ENCODE data around the gene PAPSS1.

The PAPSS1 gene

GRCh38 chr4:107648178-107648991 lies 71.6 kb downstream of the PAPSS1 start:
- Histone ChIP-seq H3K4me3 (ENCODE audit: low read depth, low read length) (peak overlapping the region; percentile 36; the same call in 1 of the 2 replicates), H3K36me3 (ENCODE audit: control insufficient read depth, insufficient read depth, low read length) (peaks cover 27% of the 10 kb centered on the region), H3K9ac (ENCODE audit: low read depth, low read length) (no peak overlapping the region), H3K27me3 (ENCODE audit: control insufficient read depth, insufficient read depth, low read length) (no peaks in the 10 kb centered on the region), H3K27ac (ENCODE audit: low read depth, low read length) (no peak overlapping the region), H3K4me1 (ENCODE audit: control insufficient read depth, insufficient read depth, low read length) (peaks cover 31% of the 10 kb centered on the region), H3K9me3 (ENCODE audit: control insufficient read depth, insufficient read depth, low read length) (no peaks in the 10 kb centered on the region)

DNA sequence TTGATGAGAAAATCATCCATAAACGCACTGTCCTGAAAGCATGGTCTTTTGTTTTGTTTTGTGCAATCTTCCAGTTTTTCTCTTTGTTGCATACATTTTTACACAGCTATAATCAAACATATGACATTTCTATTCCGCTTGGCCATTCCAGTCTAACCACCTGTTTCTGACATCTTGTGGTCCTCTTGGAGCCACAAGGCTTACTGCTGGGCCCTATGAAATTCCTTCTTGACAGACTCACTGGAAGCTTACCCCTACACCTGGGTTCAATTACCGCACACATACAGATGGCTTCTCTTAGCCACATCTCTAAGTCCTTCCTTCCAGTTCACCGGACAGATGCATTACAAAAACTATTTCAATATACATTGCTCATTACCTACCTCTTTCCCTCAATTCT lies 72.4 kb downstream of the PAPSS1 start:
- peaks cover 19% of the 10 kb centered on the region for H3K36me3 ChIP-seq (ENCODE audit: control insufficient read depth, insufficient read depth, low read length)
- no peaks in the 10 kb centered on the region for H3K9me3 ChIP-seq (ENCODE audit: control insufficient read depth, insufficient read depth, low read length)

GRCh38 chr4:107645604-107646003 lies 74.4 kb downstream of the PAPSS1 start:
- peaks cover 26% of the 10 kb centered on the region for H3K4me1 ChIP-seq (ENCODE audit: control insufficient read depth, insufficient read depth, low read length)
- H3K9ac ChIP-seq (ENCODE audit: low read depth, low read length) = no peak overlapping the region
- no peak overlapping the region for H3K27ac ChIP-seq (ENCODE audit: low read depth, low read length)
- no peak overlapping the region for H3K4me3 ChIP-seq (ENCODE audit: low read depth, low read length)
- H3K9me3 ChIP-seq (ENCODE audit: control insufficient read depth, insufficient read depth, low read length) = no peaks in the 10 kb centered on the region
- H3K36me3 ChIP-seq (ENCODE audit: control insufficient read depth, insufficient read depth, low read length) = peaks cover 10% of the 10 kb centered on the region
- no peaks in the 10 kb centered on the region for H3K27me3 ChIP-seq (ENCODE audit: control insufficient read depth, insufficient read depth, low read length)

More for the DNA sequence above, 72.4 kb downstream of the PAPSS1 start:
- H3K4me3 ChIP-seq (ENCODE audit: low read depth, low read length) = no peak overlapping the region
- no peak overlapping the region for H3K9ac ChIP-seq (ENCODE audit: low read depth, low read length)
- no peaks in the 10 kb centered on the region for H3K27me3 ChIP-seq (ENCODE audit: control insufficient read depth, insufficient read depth, low read length)
- no peak overlapping the region for H3K27ac ChIP-seq (ENCODE audit: low read depth, low read length)
- H3K4me1 ChIP-seq (ENCODE audit: control insufficient read depth, insufficient read depth, low read length) = peaks cover 31% of the 10 kb centered on the region

- Histone ChIP-seq H3K9ac (ENCODE audit: low read depth, low read length) (no peak overlapping the region), H3K9me3 (ENCODE audit: control insufficient read depth, insufficient read depth, low read length) (no peaks in the 10 kb centered on the region), H3K27me3 (ENCODE audit: control insufficient read depth, insufficient read depth, low read length) (no peaks in the 10 kb centered on the region), H3K36me3 (ENCODE audit: control insufficient read depth, insufficient read depth, low read length) (peaks cover 10% of the 10 kb centered on the region), H3K27ac (ENCODE audit: low read depth, low read length) (no peak overlapping the region), H3K4me1 (ENCODE audit: control insufficient read depth, insufficient read depth, low read length) (peaks cover 3% of the 10 kb centered on the region), H3K4me3 (ENCODE audit: low read depth, low read length) (no peak overlapping the region)
Observed at GRCh38 chr4:107643021-107643420, 77.0 kb downstream of the PAPSS1 start.

- H3K4me3 ChIP-seq (ENCODE audit: low read depth, low read length) = no peak overlapping the region
- no peaks in the 10 kb centered on the region for H3K27me3 ChIP-seq (ENCODE audit: control insufficient read depth, insufficient read depth, low read length)
- no peaks in the 10 kb centered on the region for H3K9me3 ChIP-seq (ENCODE audit: control insufficient read depth, insufficient read depth, low read length)
- no peak overlapping the region for H3K27ac ChIP-seq (ENCODE audit: low read depth, low read length)
- peaks cover 10% of the 10 kb centered on the region for H3K36me3 ChIP-seq (ENCODE audit: control insufficient read depth, insufficient read depth, low read length)
- no peak overlapping the region for H3K9ac ChIP-seq (ENCODE audit: low read depth, low read length)
- H3K4me1 ChIP-seq (ENCODE audit: control insufficient read depth, insufficient read depth, low read length) = no peaks in the 10 kb centered on the region
Observed at GRCh38 chr4:107640878-107641277, 79.2 kb downstream of the PAPSS1 start.

- Histone ChIP-seq H3K36me3 (ENCODE audit: control insufficient read depth, insufficient read depth, low read length) (peaks cover 10% of the 10 kb centered on the region), H3K27ac (ENCODE audit: low read depth, low read length) (no peak overlapping the region), H3K9ac (ENCODE audit: low read depth, low read length) (no peak overlapping the region)
Observed at GRCh38 chr4:107640197-107640596, 79.8 kb downstream of the PAPSS1 start.

DNA sequence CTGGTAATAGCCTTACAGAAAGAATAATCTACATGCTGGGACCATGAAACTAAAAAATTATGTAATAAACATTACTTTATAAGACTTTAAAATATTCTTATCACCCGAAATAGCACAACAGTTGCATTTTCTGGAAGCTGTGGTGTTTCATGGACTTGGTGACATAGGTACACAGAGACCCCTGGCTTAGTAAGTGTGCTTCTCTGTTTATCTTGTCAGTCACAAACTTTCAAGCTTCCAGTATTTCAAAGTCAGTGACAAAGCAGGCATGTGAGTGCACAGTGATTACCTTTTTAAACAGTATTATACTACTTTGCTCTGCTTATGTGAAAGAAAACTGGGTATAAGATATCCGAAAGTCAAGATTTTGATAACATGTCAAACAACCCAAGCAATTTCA lies 84.3 kb downstream of the PAPSS1 start:
- Histone ChIP-seq H3K27ac (ENCODE audit: low read depth, low read length) (no peak overlapping the region), H3K4me3 (ENCODE audit: low read depth, low read length) (no peak overlapping the region), H3K27me3 (ENCODE audit: control insufficient read depth, insufficient read depth, low read length) (no peaks in the 10 kb centered on the region), H3K4me1 (ENCODE audit: control insufficient read depth, insufficient read depth, low read length) (no peaks in the 10 kb centered on the region), H3K9me3 (ENCODE audit: control insufficient read depth, insufficient read depth, low read length) (no peaks in the 10 kb centered on the region), H3K36me3 (ENCODE audit: control insufficient read depth, insufficient read depth, low read length) (no peaks in the 10 kb centered on the region), H3K9ac (ENCODE audit: low read depth, low read length) (no peak overlapping the region)

More at GRCh38 chr4:107640197-107640596, 79.8 kb downstream of the PAPSS1 start:
- Histone ChIP-seq H3K27me3 (ENCODE audit: control insufficient read depth, insufficient read depth, low read length) (no peaks in the 10 kb centered on the region), H3K4me1 (ENCODE audit: control insufficient read depth, insufficient read depth, low read length) (no peaks in the 10 kb centered on the region), H3K4me3 (ENCODE audit: low read depth, low read length) (no peak overlapping the region), H3K9me3 (ENCODE audit: control insufficient read depth, insufficient read depth, low read length) (no peaks in the 10 kb centered on the region)

GRCh38 chr4:107631560-107631959 lies 88.5 kb downstream of the PAPSS1 start:
- H3K36me3 ChIP-seq (ENCODE audit: control insufficient read depth, insufficient read depth, low read length) = no peaks in the 10 kb centered on the region
- H3K9me3 ChIP-seq (ENCODE audit: control insufficient read depth, insufficient read depth, low read length) = no peaks in the 10 kb centered on the region
- no peak overlapping the region for H3K27ac ChIP-seq (ENCODE audit: low read depth, low read length)
- no peaks in the 10 kb centered on the region for H3K4me1 ChIP-seq (ENCODE audit: control insufficient read depth, insufficient read depth, low read length)
- H3K9ac ChIP-seq (ENCODE audit: low read depth, low read length) = no peak overlapping the region
- no peak overlapping the region for H3K4me3 ChIP-seq (ENCODE audit: low read depth, low read length)
- no peaks in the 10 kb centered on the region for H3K27me3 ChIP-seq (ENCODE audit: control insufficient read depth, insufficient read depth, low read length)

DNA sequence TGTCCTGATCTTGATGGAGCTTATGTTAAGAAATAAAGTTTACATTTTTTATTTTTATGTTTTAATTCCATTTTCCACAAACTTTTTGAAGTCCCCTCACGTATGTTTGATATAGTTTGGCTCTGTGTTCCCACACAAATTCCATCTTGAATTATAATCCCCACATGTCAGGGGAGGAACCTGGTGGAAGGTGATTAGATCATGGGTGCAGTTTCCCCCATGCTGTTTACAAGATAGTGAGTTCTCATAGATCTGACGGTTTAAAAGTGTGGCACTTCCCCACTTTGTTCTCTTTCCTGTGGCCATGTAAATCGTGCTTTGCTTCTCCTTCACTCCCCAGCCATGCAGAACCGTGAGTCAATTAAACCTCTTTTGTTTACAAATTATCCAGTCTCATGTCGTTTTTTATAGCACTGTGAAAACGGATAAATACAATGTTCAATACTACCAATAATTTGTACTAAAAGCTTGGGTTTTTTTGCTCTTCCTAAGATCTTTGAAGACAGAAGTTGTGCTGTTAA lies 89.8 kb downstream of the PAPSS1 start:
- Histone ChIP-seq H3K27me3 (ENCODE audit: control insufficient read depth, insufficient read depth, low read length) (no peaks in the 10 kb centered on the region), H3K9ac (ENCODE audit: low read depth, low read length) (no peak overlapping the region), H3K9me3 (ENCODE audit: control insufficient read depth, insufficient read depth, low read length) (no peaks in the 10 kb centered on the region), H3K36me3 (ENCODE audit: control insufficient read depth, insufficient read depth, low read length) (no peaks in the 10 kb centered on the region), H3K4me3 (ENCODE audit: low read depth, low read length) (no peak overlapping the region), H3K27ac (ENCODE audit: low read depth, low read length) (no peak overlapping the region), H3K4me1 (ENCODE audit: control insufficient read depth, insufficient read depth, low read length) (no peaks in the 10 kb centered on the region)

GRCh38 chr4:107629318-107629717 lies 90.7 kb downstream of the PAPSS1 start:
- Histone ChIP-seq H3K27ac (ENCODE audit: low read depth, low read length) (no peak overlapping the region), H3K36me3 (ENCODE audit: control insufficient read depth, insufficient read depth, low read length) (no peaks in the 10 kb centered on the region), H3K4me3 (ENCODE audit: low read depth, low read length) (no peak overlapping the region), H3K9me3 (ENCODE audit: control insufficient read depth, insufficient read depth, low read length) (no peaks in the 10 kb centered on the region), H3K9ac (ENCODE audit: low read depth, low read length) (no peak overlapping the region), H3K4me1 (ENCODE audit: control insufficient read depth, insufficient read depth, low read length) (no peaks in the 10 kb centered on the region), H3K27me3 (ENCODE audit: control insufficient read depth, insufficient read depth, low read length) (no peaks in the 10 kb centered on the region)

GRCh38 chr4:107625391-107625902 lies 94.6 kb downstream of the PAPSS1 start:
- H3K9me3 ChIP-seq (ENCODE audit: control insufficient read depth, insufficient read depth, low read length) = no peaks in the 10 kb centered on the region
- H3K9ac ChIP-seq (ENCODE audit: low read depth, low read length) = no peak overlapping the region
- H3K27ac ChIP-seq (ENCODE audit: low read depth, low read length) = no peak overlapping the region
- no peak overlapping the region for H3K4me3 ChIP-seq (ENCODE audit: low read depth, low read length)
- H3K36me3 ChIP-seq (ENCODE audit: control insufficient read depth, insufficient read depth, low read length) = 0 out of 2 replicates have a peak, but pooled peaks cover 4% of the 10 kb centered on the region
- no peaks in the 10 kb centered on the region for H3K4me1 ChIP-seq (ENCODE audit: control insufficient read depth, insufficient read depth, low read length)
- H3K27me3 ChIP-seq (ENCODE audit: control insufficient read depth, insufficient read depth, low read length) = no peaks in the 10 kb centered on the region

Data from HUES48 (cell line).